Measurements from ENCODE around the gene SHC2.

Gene SHC2

GRCh38 chr19:501646-502045 lies 40.8 kb upstream of the SHC2 start:
- TF ChIP-seq, protein P1, sequence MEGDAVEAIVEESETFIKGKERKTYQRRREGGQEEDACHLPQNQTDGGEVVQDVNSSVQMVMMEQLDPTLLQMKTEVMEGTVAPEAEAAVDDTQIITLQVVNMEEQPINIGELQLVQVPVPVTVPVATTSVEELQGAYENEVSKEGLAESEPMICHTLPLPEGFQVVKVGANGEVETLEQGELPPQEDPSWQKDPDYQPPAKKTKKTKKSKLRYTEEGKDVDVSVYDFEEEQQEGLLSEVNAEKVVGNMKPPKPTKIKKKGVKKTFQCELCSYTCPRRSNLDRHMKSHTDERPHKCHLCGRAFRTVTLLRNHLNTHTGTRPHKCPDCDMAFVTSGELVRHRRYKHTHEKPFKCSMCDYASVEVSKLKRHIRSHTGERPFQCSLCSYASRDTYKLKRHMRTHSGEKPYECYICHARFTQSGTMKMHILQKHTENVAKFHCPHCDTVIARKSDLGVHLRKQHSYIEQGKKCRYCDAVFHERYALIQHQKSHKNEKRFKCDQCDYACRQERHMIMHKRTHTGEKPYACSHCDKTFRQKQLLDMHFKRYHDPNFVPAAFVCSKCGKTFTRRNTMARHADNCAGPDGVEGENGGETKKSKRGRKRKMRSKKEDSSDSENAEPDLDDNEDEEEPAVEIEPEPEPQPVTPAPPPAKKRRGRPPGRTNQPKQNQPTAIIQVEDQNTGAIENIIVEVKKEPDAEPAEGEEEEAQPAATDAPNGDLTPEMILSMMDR (IDR thresholded peaks at IDR 0.05; ENCODE audit: borderline replicate concordance, control extremely low read depth, extremely low read depth, insufficient read depth, missing control alignments) = no peak
- in situ Hi-C loops (cut with MboI; ENCODE audit: low sequenced_read_pairs, unreplicated experiment) = no loop called here
- no peak for DNase-seq (ENCODE audit: low spot score)

- no peak for DNase-seq (ENCODE audit: low spot score)
- in situ Hi-C loops (cut with MboI; ENCODE audit: low sequenced_read_pairs, unreplicated experiment) = no loop called here
- TF ChIP-seq, protein P1 (IDR thresholded peaks at IDR 0.05; ENCODE audit: borderline replicate concordance, control extremely low read depth, extremely low read depth, insufficient read depth, missing control alignments) = no peak
These were observed 38.3 kb upstream of the SHC2 start for GRCh38 chr19:498977-499623.

DNA sequence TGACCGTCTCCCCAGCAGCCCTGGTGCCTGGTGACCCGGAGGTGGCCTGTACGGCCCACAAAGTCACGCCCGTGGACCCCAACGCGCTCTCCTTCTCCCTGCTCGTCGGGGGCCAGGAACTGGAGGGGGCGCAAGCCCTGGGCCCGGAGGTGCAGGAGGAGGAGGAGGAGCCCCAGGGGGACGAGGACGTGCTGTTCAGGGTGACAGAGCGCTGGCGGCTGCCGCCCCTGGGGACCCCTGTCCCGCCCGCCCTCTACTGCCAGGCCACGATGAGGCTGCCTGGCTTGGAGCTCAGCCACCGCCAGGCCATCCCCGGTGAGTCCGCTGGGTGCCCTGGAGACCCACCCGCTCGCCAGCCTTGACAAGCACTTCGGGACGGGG lies 37.7 kb upstream of the SHC2 start:
- TF ChIP-seq, protein P1 (IDR thresholded peaks at IDR 0.05; ENCODE audit: borderline replicate concordance, control extremely low read depth, extremely low read depth, insufficient read depth, missing control alignments) = no peak
- no peak for DNase-seq (ENCODE audit: low spot score)
- in situ Hi-C loops (cut with MboI; ENCODE audit: low sequenced_read_pairs, unreplicated experiment) = no loop called here

GRCh38 chr19:497869-498510 lies 37.2 kb upstream of the SHC2 start:
- no peak for DNase-seq (ENCODE audit: low spot score)
- in situ Hi-C loops (cut with MboI; ENCODE audit: low sequenced_read_pairs, unreplicated experiment) = no loop called here

GRCh38 chr19:497491-497868 lies 36.6 kb upstream of the SHC2 start:
- DNase-seq (ENCODE audit: low spot score) = no peak
- TF ChIP-seq, protein P1 (IDR thresholded peaks at IDR 0.05; ENCODE audit: borderline replicate concordance, control extremely low read depth, extremely low read depth, insufficient read depth, missing control alignments) = no peak
- in situ Hi-C loops (cut with MboI; ENCODE audit: low sequenced_read_pairs, unreplicated experiment) = no loop called here

More at GRCh38 chr19:497869-498510, 37.2 kb upstream of the SHC2 start:
- TF ChIP-seq, protein P1 (IDR thresholded peaks at IDR 0.05; ENCODE audit: borderline replicate concordance, control extremely low read depth, extremely low read depth, insufficient read depth, missing control alignments) = no peak

DNA sequence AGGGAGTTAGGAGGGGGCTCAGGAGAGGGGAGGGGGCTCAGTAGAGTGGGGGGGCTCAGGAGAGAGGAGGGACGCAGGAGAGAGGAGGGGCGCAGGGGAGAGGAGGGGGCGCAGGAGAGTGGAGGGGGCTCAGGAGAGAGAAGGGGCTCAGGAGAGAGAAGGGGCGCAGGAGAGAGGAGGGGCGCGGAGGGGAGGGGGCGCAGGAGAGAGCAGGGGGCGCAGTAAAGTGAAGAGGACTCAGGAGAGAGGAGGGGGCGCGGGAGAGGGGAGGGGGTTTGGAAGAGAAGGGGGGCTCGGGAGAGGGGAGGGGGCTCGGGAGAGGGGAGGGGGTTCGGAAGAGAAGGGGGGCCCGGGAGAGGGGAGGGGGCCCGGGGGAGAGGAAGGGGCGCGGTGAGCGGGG lies 36.2 kb upstream of the SHC2 start:
- in situ Hi-C loops (cut with MboI; ENCODE audit: low sequenced_read_pairs, unreplicated experiment) = no loop called here
- TF ChIP-seq, protein P1 (IDR thresholded peaks at IDR 0.05; ENCODE audit: borderline replicate concordance, control extremely low read depth, extremely low read depth, insufficient read depth, missing control alignments) = no peak
- no peak for DNase-seq (ENCODE audit: low spot score)

Data from GM13976 (cell line).